COLO829 (cell line): ENCODE measurements around the gene SEC22A.

Experiments
- DNase-seq: peaks from one replicate; pipeline ENCODE4 v3.0.0; 2012; ENCODE audit warnings: low spot score

Gene SEC22A, protein sequence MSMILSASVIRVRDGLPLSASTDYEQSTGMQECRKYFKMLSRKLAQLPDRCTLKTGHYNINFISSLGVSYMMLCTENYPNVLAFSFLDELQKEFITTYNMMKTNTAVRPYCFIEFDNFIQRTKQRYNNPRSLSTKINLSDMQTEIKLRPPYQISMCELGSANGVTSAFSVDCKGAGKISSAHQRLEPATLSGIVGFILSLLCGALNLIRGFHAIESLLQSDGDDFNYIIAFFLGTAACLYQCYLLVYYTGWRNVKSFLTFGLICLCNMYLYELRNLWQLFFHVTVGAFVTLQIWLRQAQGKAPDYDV

DNA sequence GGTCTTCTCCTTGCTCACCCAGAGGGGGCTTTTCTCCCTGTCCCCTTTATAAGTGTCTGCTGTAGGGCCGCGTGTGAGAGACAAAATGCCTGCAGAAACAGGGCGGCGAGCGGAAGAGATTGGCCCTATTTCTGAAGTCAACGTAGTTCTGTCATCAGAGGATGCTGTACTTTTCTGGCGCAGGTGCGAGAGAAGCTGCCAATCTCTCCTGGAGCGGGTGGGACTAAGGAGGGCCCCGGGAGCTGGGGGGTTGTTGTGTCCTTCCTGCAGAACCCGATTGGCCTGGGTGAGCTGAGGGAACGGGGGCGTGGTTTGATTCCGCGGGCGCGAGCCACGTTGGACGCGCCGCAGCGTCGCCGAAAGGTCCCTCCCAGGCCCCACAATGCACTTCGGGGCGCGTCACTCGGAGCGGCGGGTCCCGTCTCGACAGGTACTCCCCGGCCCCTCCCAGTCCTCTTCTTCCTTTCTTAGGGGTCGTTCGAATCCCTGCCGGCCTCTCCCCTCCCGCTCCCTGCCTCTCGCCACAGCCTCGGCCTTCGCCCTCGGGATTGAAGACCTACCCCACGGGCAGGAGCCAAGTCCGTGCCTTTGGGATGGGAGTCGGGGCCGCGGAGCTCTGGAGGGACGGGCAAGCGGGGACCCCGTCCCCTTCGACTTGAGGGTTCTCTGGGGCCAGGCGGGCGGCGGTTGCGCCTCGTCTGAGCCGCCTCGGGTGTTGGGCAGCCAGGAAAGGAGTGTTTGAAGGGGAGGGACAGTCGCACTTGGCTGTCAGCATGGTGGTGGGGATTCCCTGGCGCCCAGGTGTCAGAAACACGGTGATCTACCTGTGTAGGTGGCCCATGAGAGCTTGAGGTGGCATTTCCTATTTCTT lies at the start of gene SEC22A:
TSS of gene SEC22A (plus strand) at position 387 of the 871 bp plus-strand sequence. CDS start 7,275 bp downstream, outside the sequence.
- DNase-seq, result peak; percentile 93

DNA sequence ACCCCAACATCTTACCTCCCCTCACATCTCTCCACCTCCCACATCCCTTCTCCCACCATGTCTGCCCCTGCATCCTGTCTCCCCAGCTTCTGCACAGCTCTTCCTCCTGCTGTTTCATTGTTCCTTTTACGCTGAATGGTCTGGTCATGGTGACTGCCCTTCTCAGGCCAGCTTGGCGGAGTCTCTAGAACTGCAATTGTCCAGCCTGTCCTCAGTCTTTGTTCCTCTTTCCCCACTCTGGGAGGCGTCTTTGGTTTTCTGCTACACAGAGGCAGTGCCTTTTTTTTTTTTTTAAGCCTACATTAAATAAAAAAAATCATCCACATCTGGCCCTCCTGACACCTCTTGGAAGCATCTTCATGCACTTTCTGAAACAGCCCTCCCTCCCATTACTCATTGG lies 49.1 kb upstream of the SEC22A start:
- no peak for DNase-seq

DNA sequence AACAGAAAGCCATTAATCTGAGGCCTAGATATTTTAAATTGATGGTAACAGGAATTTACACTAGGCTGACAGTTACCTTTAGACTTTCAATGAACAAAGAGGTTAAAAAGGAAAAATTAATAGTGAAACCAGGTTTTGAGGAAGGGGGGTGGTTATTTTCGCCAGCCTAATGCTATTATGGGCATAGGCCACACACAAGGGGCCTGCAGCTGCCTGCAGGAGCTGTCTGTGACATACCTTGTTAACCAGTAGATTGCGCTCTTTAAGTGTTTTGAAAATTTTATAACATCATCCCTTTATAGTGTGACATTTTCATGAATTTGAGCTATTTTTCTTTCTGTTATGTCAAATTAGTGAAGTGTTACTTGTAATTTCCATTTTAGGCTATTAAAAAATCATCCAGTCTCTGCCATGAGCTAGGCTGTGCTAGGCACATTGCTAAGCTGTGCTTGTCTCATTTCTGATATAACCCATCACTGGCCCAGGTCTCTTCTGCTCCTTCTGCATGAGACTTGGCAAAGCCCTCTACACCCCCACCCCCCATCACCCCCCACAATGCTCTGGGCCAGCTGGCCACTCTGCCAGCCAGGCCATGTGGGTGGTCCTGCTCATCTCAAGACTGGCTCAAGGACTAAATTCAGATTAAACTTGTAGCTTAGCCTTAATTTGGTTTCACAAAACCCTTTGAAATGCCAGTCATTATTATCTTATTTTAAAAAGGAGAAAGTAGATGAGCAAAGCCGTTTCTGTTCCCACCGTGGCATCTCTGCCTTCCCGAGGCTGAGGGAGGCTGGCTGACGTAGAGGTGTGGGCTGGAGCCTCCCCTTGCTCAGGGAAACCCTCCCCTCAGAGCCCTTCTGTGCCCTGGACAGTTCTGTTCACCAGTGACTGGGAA lies 48.4 kb upstream of the SEC22A start:
- no peak for DNase-seq

DNA sequence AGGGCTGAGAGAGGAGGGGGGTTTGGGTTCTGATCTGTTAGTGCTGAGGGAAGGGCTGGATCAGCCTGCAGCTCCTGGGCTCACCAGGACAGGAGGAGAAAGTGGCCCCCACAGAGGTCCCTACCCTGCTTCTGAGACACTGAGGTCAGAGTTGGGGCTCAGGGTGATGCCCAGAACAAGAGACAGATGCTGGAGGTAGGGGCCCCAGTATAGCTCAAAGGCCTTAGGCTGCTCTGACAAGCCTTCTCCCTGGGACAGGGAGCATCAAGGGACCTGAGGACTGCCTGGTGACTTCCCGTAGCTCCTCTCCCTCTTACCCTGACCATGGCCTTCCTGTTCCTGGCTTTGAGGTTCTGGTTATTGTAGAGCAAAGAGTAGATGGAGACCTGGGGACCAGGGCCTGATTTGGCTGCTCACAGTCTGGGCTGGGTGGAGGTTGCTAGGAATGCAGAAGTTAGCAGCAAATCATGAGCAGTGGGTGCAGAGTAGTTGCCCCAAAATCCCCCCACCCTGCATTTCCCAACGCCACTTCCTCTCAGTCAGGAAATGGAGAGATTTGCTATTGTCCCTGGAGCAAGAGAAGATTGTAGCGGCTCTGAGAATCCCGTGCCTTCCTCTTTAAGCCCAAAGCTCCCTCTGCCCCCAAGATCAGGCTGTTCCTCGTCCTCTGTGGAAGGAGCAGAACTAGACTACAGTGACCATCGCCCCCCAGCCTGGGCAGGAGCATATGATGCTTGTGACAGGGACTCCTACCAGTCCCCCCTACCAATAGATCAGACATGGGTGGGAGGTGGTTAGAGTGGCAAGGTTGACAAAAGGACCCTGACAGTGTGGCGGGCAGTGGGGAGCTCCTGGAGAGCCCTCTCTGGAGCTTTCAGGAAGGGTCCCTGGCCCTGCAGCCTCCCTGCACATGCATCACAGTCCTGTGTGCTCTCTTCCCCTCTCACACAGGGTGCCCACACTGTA lies 47.4 kb upstream of the SEC22A start:
- DNase-seq, result no peak

DNA sequence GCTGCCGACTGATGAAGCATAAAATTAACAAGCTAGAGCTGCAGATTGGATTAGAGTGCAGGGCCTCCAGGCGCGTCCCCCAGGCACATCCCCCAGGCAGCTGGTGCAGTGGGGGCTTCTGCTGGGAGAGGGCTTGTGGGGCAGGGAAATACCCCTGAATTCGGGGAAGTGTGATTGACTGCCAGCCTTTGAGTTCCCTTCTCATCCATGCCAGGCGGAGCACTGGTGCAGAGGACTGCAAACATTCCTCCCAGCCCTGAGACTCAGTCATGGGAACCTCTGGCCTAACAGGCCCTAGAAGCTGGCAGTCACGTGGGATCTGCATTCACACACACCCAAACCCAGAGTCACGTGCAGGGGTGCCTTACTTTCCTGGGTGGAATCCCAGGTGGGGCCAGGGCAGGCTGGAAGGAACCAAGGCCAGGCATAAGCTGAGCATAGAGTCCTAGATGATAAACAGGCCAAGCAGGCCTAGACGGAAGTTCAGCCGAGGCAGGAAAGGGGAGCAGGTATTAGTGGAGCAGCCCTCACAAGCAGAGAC lies 46.2 kb upstream of the SEC22A start:
- DNase-seq, result no peak

DNA sequence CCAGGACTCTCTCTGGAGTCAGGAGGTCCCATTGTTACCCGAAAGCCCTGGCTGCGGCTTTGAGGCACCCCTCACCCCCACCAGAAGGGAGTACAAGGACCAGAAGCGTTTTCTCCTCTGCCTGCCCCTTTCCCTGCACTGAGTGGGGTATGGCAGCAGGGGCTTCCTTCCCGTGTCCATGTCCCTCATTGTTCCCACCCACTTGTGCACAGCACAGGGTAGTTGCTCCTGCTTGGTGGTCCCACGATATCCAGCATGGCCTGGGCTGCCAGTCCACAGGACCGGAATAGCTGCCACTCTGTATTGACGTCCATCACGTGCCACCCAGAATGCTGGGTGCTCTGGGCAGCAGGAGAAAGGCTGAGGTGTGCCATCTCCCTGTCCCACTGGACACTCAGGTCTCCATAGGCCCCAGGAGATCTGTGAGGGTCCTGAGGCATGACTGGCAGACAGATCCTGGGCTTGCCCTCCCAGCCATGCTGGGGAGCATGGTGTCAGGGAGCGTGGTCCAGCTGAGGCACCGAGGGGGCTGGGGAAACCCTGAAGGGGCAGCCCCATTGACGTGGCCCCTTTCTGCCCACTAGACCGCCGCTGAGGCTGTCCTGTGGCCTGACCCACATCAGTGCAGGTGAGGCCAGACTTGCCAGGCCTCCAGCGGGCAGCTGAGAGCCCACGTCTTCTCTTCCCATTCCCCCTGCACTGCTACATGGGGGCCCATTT lies 45.3 kb upstream of the SEC22A start:
- no peak for DNase-seq

DNA sequence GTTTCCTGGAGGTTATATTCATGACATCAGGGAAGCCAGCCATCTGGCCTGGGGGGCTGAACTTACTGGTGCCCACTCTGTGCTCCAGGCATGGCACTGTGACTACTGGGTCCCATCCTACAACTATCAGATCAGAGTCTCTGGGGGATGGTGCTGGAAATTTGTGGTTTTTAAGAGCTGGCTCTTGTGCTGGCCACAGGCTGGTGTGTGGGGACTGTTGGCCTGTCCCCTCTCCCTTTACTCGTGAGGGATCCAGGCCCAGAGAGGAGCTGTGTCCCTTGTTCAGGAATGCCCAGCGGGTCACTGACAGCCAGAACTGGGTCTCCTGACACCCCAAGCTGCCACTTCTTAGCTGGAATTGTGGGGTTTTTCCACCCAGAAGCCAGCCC lies 44.5 kb upstream of the SEC22A start:
- DNase-seq, result no peak

DNA sequence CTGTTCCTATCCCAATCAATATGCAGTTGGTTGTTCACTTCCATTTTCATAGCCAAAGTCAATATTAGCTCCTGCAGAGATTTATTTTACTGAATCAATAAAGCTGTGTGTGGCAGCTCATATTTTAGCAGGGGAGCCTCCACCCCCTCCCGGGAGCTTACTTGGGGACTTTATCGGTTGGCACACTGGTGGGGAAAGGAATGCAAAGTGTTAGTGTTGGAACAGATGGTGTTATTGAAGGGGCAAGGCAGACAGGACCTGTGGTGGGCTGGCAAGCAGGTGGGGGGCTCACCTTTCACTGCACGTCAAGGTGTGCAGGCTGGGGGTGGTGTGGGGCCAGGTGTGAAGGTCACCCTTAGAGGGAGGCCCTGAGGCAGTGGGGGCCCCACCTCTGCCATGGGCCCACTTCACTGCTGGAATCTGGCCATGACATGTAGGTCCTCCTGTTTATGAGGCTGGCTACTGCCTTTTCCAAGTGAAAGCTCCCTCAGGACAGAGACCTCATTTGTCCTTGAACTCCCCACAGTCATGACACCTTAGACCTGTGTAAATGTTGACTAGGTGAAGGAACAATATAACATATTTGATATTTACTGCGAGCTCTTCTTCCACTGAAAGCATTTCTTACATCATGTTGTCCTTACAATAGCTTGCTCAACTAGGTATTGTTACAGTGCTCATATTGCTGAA lies 44.0 kb upstream of the SEC22A start:
- no peak for DNase-seq

DNA sequence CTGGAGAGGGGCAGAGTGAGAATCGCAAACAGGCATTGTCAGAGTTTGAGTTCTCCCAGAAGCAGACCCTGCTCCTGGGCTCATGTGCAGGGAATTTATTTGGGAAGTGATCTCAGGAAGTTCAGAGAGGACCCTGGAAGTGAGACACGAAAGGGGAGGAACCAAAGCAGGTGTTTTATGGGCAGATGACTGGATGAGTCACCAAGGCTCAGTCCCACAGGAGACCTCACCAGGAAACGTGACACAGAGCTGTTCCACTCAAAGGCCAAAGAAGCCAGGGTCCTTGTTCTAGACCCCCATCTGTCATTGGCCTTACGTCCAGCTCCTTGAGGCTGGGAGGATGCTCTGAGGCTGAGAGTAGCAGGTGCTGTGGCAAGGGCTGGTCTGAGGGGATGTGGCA lies 43.4 kb upstream of the SEC22A start:
- DNase-seq, result no peak

DNA sequence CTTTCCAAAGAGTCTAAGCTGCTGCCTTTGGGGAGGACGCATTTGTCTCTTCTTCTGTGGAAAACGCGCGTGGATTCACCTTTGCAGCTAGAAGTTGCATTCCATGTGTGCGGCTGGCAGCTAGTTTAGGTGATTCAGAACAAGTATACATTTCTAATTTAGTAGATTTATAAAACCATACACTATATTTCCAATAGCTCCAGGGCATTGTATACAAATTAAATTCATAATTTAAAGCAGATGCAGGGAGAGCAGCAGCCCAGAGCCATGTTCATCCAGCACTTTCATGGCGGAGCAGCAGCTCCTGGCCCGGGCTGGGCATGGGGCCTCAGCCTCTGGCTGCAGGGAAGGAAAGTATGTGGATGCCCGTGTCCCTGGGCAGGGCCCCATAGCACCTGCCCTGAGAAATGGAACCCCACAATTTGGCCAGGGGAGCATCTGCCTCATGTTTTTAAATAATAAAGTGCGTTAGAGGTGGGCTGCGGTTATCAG lies 42.8 kb upstream of the SEC22A start:
- DNase-seq, result no peak

DNA sequence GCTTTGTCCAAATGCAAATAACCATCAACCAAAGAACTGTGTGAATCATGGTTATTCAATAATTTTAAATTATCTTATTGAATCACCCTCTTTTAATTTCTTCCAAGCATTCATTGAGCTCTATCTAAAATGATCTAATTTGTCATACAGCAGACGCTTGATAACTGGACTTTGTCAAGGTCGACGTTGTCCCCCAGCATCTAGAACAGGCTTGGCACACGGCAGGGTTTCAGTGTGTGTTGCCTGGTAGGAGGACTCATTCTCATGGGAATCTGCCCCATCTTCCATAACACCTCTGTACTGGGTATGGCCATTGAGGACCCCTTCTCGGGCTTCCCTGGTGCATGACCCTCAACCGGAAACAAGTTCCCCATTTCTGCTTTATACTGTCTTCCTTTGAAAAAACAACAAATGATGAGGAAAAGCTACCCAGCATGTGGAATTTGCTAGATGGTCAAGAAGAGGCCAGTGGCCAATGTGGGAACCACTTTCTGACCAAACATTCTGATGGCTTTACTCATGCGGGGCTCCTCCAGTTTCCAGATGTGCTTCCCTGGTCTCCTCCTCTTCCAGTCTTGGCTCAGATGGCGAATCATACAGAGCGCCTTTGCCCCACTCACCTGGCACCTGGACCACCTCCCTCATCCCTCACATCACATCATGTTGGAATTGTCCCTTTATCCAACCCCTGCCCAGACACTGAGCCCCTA lies 41.7 kb upstream of the SEC22A start:
- DNase-seq, result no peak

DNA sequence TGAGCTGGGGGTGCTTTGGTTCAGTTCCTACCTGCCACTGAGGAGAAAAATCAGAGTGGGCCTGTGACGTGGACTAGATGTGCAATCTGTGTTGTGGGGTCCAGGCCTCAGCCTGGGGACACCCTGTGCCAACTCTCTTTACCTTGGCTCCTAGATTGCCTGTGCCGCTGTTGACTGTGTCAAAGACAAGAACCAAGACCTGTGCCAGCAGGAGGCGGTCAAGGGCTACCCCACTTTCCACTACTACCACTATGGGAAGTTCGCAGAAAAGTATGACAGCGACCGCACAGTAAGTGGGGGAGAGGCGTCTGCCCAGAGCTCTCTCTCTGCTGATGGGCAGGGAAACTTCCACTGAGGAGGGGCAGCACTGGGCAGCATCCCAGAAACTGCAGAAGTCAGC lies 40.6 kb upstream of the SEC22A start:
- DNase-seq, result no peak

DNA sequence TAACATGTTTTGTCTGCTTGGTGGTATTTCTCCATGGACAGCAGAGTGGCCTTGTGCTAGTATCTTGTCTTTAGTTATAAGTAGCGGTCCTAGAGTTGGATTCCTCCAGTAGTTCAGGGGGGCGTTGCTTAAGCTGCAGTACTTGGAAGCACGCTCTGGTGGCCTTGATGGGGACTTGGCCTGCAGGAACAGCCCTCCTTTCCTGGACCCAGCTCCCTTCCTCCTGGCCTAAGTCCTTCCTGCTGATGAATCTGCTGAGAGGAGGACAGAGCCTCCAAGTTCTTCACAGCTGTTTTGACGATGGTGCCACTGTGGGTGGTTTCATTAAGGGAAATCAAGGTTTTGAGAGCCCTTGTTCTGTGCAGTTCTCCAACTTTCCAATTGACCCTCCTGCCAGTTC lies 38.6 kb upstream of the SEC22A start:
- no peak for DNase-seq

DNA sequence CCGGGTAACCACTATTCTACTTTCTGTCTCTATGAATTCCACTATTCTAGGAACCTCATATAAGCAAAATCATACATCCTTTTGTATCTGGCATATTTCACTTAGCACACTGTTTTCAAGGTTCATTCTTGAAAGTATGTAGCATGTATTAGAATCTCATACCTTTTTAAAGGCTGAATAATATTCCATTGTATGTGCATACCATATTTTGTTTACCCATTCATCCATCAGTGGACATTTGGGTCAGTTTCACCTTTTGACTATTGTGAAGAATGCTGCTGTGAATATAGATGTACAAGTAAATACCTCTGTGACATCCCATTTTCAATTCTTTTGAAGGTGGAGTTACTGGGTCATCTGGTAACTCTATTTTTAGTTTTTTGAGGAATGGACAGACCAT lies 36.6 kb upstream of the SEC22A start:
- no peak for DNase-seq

DNA sequence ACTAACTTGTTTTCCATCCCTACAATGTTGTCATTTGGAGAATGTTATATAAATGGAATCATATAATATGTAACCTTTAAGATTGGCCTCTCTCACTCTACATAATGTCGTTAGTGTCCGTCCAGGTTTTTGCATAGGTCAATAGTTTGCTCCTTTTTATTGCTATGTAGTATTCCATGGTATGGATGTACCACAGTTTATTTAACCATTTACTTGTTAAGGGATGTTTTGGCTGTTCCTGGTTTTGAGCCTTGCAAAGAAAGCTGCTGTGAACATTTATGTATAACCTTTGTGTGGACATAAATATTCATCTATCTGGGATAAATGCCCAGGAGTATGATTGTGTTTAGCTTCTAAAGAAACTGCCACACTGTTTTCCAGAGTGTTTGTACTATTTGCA lies 34.1 kb upstream of the SEC22A start:
- no peak for DNase-seq

DNA sequence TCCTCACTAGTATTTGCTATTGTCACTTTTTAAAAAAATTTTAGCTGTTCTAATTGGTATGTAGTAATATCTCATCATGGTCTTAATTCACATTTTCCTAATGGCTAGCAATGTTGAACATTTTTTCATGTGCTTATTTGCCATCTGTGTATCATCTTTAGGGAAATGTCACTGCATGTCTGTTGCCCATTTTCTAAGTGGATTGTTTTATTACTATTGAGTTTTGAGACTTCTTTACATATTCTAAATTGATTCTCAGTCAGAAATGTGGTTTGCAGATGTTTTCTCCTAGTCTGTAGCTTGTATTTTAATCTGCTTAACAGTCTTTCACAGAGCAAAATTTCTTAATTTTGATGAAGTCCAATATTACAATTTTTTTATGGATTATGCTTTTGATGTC lies 33.6 kb upstream of the SEC22A start:
- no peak for DNase-seq

DNA sequence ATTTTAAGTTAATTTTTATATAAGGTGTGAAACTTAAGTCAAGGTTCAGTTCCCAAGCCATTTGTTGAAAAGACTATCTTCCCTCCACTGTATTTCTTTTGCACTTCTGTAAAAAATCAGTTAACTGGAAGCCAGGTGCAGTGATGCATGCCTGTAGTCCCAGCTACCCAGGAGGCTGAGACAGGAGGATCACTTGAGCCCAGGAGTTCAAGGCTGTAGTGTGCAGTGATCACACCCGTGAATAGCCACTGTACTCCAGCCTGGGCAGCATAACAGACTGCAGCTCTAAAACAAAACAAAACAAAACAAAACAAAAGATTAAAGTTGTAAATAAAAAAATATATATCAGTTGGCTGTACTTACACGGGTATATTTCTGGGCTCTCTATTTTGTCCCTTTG lies 33.1 kb upstream of the SEC22A start:
- DNase-seq, result no peak

DNA sequence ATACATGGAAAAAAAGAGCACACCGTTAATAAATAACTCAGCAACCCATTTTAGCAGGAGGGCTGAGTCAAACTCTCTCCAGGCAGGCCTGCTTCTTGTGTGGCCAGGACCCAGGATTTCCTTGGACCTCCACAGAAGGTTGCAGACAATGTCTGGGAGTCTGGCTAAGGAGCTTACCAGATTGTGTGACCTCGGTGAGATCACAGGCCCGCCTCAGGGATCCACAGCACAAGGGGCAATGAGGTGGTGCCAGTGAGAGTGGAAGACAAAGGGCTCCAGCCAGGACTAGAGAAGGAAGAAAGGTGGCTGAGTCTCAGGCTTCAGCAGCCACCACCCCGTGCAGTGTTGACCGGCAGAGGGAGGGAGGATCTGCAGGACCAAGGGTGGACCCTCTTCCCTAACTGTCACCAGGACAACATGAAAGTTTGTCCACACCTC lies 32.2 kb upstream of the SEC22A start:
- DNase-seq, result no peak

DNA sequence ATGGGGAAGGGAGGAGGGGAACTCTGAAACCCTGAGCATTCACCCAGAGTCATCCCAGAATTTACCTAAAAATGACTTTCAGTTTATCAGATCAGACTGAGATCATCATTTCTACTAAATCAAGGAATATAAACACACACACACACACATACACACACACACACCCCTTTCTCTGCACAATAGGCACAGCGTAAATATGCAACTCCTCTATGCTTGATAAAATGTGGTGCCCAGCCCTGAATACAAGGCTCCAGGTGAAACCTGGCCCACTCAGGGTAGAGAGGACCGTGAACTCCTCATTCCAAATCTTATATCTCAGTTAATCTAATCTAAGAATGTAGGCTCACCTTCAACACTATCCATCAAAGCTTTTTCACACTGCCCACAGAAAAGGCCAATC lies 31.8 kb upstream of the SEC22A start:
- DNase-seq, result no peak
